PFSK-1 (cell line): ENCODE results near the gene BAAT.

Experiments used
- POLR2AphosphoS5 ChIP-seq: IDR thresholded peaks from 2 replicates; pipeline ENCODE4 v1.6.1; 2012; ENCODE audit warnings: low read depth, mild to moderate bottlenecking, control low read depth, low read length, moderate library complexity
- TAF1 ChIP-seq: IDR thresholded peaks from 2 replicates; pipeline ENCODE4 v1.6.1; 2012; ENCODE audit warnings: low read length, control low read depth, borderline replicate concordance; ENCODE audit not compliant: insufficient read depth

- TF ChIP-seq POLR2AphosphoS5: no peak
- no peak for TF ChIP-seq TAF1
These were observed 17.5 kb downstream of the BAAT start for GRCh38 chr9:101367323-101367722.
